H9 (cell line): Measurements from ENCODE around the gene CATSPERB. TPM values are rescaled to one million over a fixed set of nuclear protein-coding genes. Genes with fewer than 3 reads are reported as not detected.

Source experiments
- DNase-seq: peaks from one replicate; pipeline ENCODE4 v3.0.0-alpha.2; 2017
- H2AFZ ChIP-seq: one replicate; pipeline ENCODE4 v1.6.1; 2013; ENCODE audit warnings: mild to moderate bottlenecking, low read length, control low read depth, moderate library complexity
- H2AK5ac ChIP-seq: 2 replicates; pipeline ENCODE4 v1.6.1; 2013; ENCODE audit warnings: low read length, control low read depth, mixed read lengths; ENCODE audit not compliant: insufficient read length
- H2BK120ac ChIP-seq: one replicate; pipeline ENCODE4 v1.6.1; 2013; ENCODE audit warnings: low read depth, mild to moderate bottlenecking, low read length, control low read depth, inconsistent platforms; ENCODE audit not compliant: poor library complexity, severe bottlenecking
- H2BK12ac ChIP-seq: 2 replicates; pipeline ENCODE4 v1.6.1; 2013; ENCODE audit warnings: low read length, control low read depth, mixed read lengths, low read depth; ENCODE audit not compliant: insufficient read length
- H2BK15ac ChIP-seq: 2 replicates; pipeline ENCODE4 v1.6.1; 2013; ENCODE audit warnings: low read depth, low read length, control low read depth
- H2BK20ac ChIP-seq: one replicate; pipeline ENCODE4 v1.6.1; 2013; ENCODE audit warnings: low read depth, mild to moderate bottlenecking, low read length, control low read depth, inconsistent platforms; ENCODE audit not compliant: poor library complexity, severe bottlenecking
- H2BK5ac ChIP-seq: 2 replicates; pipeline ENCODE4 v1.6.1; 2013; ENCODE audit warnings: low read length, control low read depth, mixed read lengths; ENCODE audit not compliant: insufficient read length
- H3K14ac ChIP-seq: 2 replicates; pipeline ENCODE4 v1.6.1; 2013; ENCODE audit warnings: low read length, control low read depth; ENCODE audit not compliant: insufficient read depth
- H3K18ac ChIP-seq: 2 replicates; pipeline ENCODE4 v1.6.1; 2013; ENCODE audit warnings: low read depth, mild to moderate bottlenecking, mixed read lengths, low read length, control low read depth; ENCODE audit not compliant: insufficient read length
- H3K23ac ChIP-seq: 2 replicates; pipeline ENCODE4 v1.6.1; 2013; ENCODE audit warnings: low read length, control low read depth, mixed read lengths, low read depth; ENCODE audit not compliant: insufficient read length
- H3K23me2 ChIP-seq: 2 replicates; pipeline ENCODE4 v1.6.1; 2013; ENCODE audit warnings: low read depth, mild to moderate bottlenecking, mixed read lengths, low read length, control low read depth; ENCODE audit not compliant: insufficient read length, poor library complexity, severe bottlenecking
- H3K27ac ChIP-seq: 2 replicates; pipeline ENCODE4 v1.5.1; 2013; ENCODE audit warnings: low read length, control low read depth, mixed read lengths, low read depth; ENCODE audit not compliant: insufficient read length
- H3K27me3 ChIP-seq: 2 replicates; pipeline ENCODE4 v1.6.1; 2013; ENCODE audit warnings: low read length, control low read depth, inconsistent platforms; ENCODE audit not compliant: insufficient read depth
- H3K4ac ChIP-seq: 2 replicates; pipeline ENCODE4 v1.6.1; 2013; ENCODE audit warnings: low read depth, mild to moderate bottlenecking, control low read depth, inconsistent platforms, low read length, moderate library complexity
- H3K4me1 ChIP-seq: 2 replicates; pipeline ENCODE4 v1.6.1; 2013; ENCODE audit warnings: low read length, control low read depth, inconsistent platforms; ENCODE audit not compliant: insufficient read depth
- H3K4me2 ChIP-seq: 2 replicates; pipeline ENCODE4 v1.6.1; 2013; ENCODE audit warnings: low read length, control low read depth, mixed read lengths; ENCODE audit not compliant: insufficient read length, insufficient read depth
- H3K56ac ChIP-seq: 2 replicates; pipeline ENCODE4 v1.6.1; 2013; ENCODE audit warnings: low read depth, mild to moderate bottlenecking, mixed read lengths, low read length, control low read depth; ENCODE audit not compliant: insufficient read length
- H3K79me1 ChIP-seq: 2 replicates; pipeline ENCODE4 v1.6.1; 2013; ENCODE audit warnings: low read depth, mild to moderate bottlenecking, moderate library complexity, low read length, control low read depth, inconsistent platforms; ENCODE audit not compliant: insufficient read depth, poor library complexity, severe bottlenecking
- H3K79me2 ChIP-seq: 2 replicates; pipeline ENCODE4 v1.6.1; 2013; ENCODE audit warnings: low read length, control low read depth, inconsistent platforms; ENCODE audit not compliant: insufficient read depth
- H3K9ac ChIP-seq: 2 replicates; pipeline ENCODE4 v1.6.1; 2013; ENCODE audit warnings: low read length, control low read depth, mixed read lengths; ENCODE audit not compliant: insufficient read length; ENCODE audit errors: extremely low read depth
- H3K9me3 ChIP-seq: one replicate; pipeline ENCODE4 v1.6.1; 2013; ENCODE audit warnings: low read depth, low read length, inconsistent platforms; ENCODE audit not compliant: control insufficient read depth
- H3T11ph ChIP-seq: one replicate; pipeline ENCODE4 v1.6.1; 2013; ENCODE audit warnings: mild to moderate bottlenecking, low read length, control low read depth, inconsistent platforms
- H4K20me1 ChIP-seq: one replicate; pipeline ENCODE4 v1.6.1; 2013; ENCODE audit not compliant: control insufficient read depth, insufficient read length, insufficient read depth
- H4K5ac ChIP-seq: 2 replicates; pipeline ENCODE4 v1.6.1; 2013; ENCODE audit warnings: low read depth, mild to moderate bottlenecking, mixed read lengths, low read length, control low read depth; ENCODE audit not compliant: insufficient read length
- H4K8ac ChIP-seq: replicated peaks from 2 replicates; pipeline ENCODE4 v1.6.1; 2013; ENCODE audit warnings: low read length, control low read depth, mixed read lengths, low read depth; ENCODE audit not compliant: insufficient read length
- H4K91ac ChIP-seq: 2 replicates; pipeline ENCODE4 v1.6.1; 2013; ENCODE audit warnings: low read depth, mild to moderate bottlenecking, moderate library complexity, mixed read lengths, low read length, control low read depth; ENCODE audit not compliant: insufficient read length
- H3K27ac Mint-ChIP-seq, 3 experiments: 2 replicates in 2 of 3; 3 replicates in 1 of 3; pipeline ENCODE4 v1.8.0; 2020 to 2021; ENCODE audit warnings: mixed read lengths in 3 of 3, mild to moderate bottlenecking in 1 of 3, moderate library complexity in 1 of 3
- H3K27me3 Mint-ChIP-seq: 2 replicates; pipeline ENCODE4 v1.8.0; 2021; ENCODE audit warnings: low read depth, mild to moderate bottlenecking, moderate library complexity, mixed read lengths
- H3K36me3 Mint-ChIP-seq, 3 experiments: 2 replicates in 2 of 3; 3 replicates in 1 of 3; pipeline ENCODE4 v1.8.0; 2020 to 2021; ENCODE audit warnings: low read depth in 3 of 3, mixed read lengths in 3 of 3; ENCODE audit not compliant: insufficient read depth in 1 of 3
- H3K4me1 Mint-ChIP-seq, 2 experiments: 2 replicates each; pipeline ENCODE4 v1.8.0; 2020; ENCODE audit warnings: mixed read lengths in 2 of 2
- H3K4me3 Mint-ChIP-seq, 2 experiments: 2 replicates in 1 of 2; 3 replicates in 1 of 2; pipeline ENCODE4 v1.8.0; 2020 to 2021; ENCODE audit warnings: mild to moderate bottlenecking in 2 of 2, mixed read lengths in 2 of 2, moderate library complexity in 1 of 2
- H3K9me3 Mint-ChIP-seq, 2 experiments: 2 replicates in 1 of 2; 3 replicates in 1 of 2; pipeline ENCODE4 v1.8.0; 2020; ENCODE audit warnings: mild to moderate bottlenecking in 2 of 2, mixed read lengths in 2 of 2, moderate library complexity in 1 of 2
- CTCF ChIP-seq: fragments of 200-600 bp; sonication (generic); conservative IDR thresholded peaks from 3 replicates; pipeline ENCODE4 v1.8.0; 2021; ENCODE audit warnings: antibody characterized with exemption, mild to moderate bottlenecking
- WGBS: extraction: QIAGEN DNeasy Blood & Tissue Kit; methylation state at CpG from one replicate; pipeline ENCODE4 v1.1.7; 2013; ENCODE audit warnings: missing lambda C conversion rate, low lambda C conversion rate, mixed read lengths; ENCODE audit not compliant: insufficient read length; ENCODE audit errors: extremely low coverage; 5-methylcytosine and 5-hydroxymethylcytosine counted together
- total RNA-seq: library from RNA; stranded (reverse); gene quantifications from 2 replicates; pipeline ENCODE4 v1.2.1, GENCODE V29; 2021

Gene CATSPERB
- total RNA-seq, 1 experiment from 2014 or later, result 0.48 TPM

- Histone ChIP-seq H2BK120ac (no peak overlapping the region), H3K18ac (no peak overlapping the region), H3K23me2 (no peaks in the 10 kb centered on the region), H3K79me2 (no peaks in the 10 kb centered on the region), H4K5ac (no peak overlapping the region), H3K4me1 (no peaks in the 10 kb centered on the region), H3K4ac (no peak overlapping the region), H3K14ac (no peak overlapping the region), H2BK5ac (no peak overlapping the region), H2BK20ac (no peak overlapping the region), H3T11ph (no peak overlapping the region), H3K56ac (no peak overlapping the region), H4K91ac (no peak overlapping the region), H3K27ac (no peak overlapping the region), H2AK5ac (no peak overlapping the region), H4K20me1 (no peaks in the 10 kb centered on the region), H3K4me2 (no peak overlapping the region), H2BK12ac (no peak overlapping the region), H2BK15ac (no peak overlapping the region), H3K9ac (no peak overlapping the region), H3K9me3 (no peaks in the 10 kb centered on the region), H3K23ac (no peak overlapping the region), H4K8ac (no peak overlapping the region), H3K79me1 (no peaks in the 10 kb centered on the region), H3K27me3 (no peaks in the 10 kb centered on the region), H2AFZ (no peak overlapping the region)
- Mint-ChIP-seq H3K27ac (no peak overlapping the region), H3K4me3 (no peak overlapping the region), H3K9me3 (peaks cover 14 to 18% of the 10 kb centered on the region in 2 experiments), H3K4me1 (no peaks in the 10 kb centered on the region), H3K36me3 (peaks cover 2 to 4% (median 2%) of the 10 kb centered on the region in 3 experiments; a peak in 3 of 7 replicates), H3K27me3 (no peaks in the 10 kb centered on the region; the same call in 1 of the 2 replicates)
- DNase-seq, result no peak
- WGBS, result no CpG with 5 or more reads among the region's 4 CpGs
- TF ChIP-seq CTCF, result no peak
Measured at GRCh38 chr14:91599994-91600393, 131.9 kb downstream of the CATSPERB start.
